Measurements from ENCODE around the gene CEP112.

DNA sequence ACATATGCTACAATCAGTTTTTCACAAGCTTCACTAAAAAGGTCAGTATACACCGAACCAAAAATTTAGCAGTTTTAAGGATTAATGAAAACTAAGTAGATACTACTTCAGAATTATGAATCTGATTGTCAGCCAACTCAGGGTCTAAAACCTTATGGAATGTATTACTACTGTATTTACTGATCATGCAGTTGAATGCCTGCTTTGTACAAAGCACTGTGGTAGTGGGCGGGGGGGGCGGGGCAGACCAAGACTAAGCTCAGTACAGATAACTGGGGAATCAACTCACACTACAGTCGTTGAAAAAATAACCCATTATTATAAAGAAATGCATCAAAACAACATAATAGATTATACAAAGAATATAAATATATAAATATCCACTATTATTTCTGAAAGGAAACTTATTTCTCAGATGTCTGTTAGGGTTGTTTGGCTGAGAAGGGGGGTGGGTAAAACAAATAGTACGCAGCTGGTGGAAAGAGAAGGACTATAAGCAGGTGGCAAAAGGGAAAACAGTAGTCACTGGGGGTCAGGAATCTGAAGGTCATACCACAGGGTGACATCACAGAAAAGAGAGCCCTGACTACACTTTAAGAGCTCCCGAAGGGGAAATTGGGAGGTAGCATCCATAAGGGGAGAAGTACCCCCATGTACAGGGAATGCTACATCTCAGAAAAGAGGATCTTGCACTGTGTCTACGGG, 521.1 kb downstream of the CEP112 start:
- TF ChIP-seq, protein P1, sequence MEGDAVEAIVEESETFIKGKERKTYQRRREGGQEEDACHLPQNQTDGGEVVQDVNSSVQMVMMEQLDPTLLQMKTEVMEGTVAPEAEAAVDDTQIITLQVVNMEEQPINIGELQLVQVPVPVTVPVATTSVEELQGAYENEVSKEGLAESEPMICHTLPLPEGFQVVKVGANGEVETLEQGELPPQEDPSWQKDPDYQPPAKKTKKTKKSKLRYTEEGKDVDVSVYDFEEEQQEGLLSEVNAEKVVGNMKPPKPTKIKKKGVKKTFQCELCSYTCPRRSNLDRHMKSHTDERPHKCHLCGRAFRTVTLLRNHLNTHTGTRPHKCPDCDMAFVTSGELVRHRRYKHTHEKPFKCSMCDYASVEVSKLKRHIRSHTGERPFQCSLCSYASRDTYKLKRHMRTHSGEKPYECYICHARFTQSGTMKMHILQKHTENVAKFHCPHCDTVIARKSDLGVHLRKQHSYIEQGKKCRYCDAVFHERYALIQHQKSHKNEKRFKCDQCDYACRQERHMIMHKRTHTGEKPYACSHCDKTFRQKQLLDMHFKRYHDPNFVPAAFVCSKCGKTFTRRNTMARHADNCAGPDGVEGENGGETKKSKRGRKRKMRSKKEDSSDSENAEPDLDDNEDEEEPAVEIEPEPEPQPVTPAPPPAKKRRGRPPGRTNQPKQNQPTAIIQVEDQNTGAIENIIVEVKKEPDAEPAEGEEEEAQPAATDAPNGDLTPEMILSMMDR (IDR thresholded peaks at IDR 0.05; ENCODE audit: control extremely low read depth in 1 of 3, insufficient read depth in 1 of 3, low read depth in 1 of 3, low read length in 3 of 3): no peak
- TF ChIP-seq RXRA (IDR thresholded peaks at IDR 0.05; ENCODE audit: insufficient read depth, low read depth, low read length) (no peak), CEBPB (IDR thresholded peaks at IDR 0.05; ENCODE audit: low read depth, low read length) (no peak), RFX5 (IDR thresholded peaks at IDR 0.05; ENCODE audit: borderline replicate concordance, low read depth, low read length) (no peak), EZH2 (IDR thresholded peaks at IDR 0.05; ENCODE audit: low read depth, low read length, severe bottlenecking) (no peak), SUZ12 (IDR thresholded peaks at IDR 0.05; ENCODE audit: low read length) (no peak), RAD21 (IDR thresholded peaks at IDR 0.05 in 1 of 2, conservative IDR thresholded peaks at IDR 0.05 in 1 of 2; ENCODE audit: low read depth in 2 of 2, low read length in 2 of 2) (no peak), SP1 (IDR thresholded peaks at IDR 0.05; ENCODE audit: low read depth, low read length) (no peak), EP300 (IDR thresholded peaks at IDR 0.05; ENCODE audit: borderline replicate concordance in 1 of 2, low read depth in 2 of 2, low read length in 2 of 2) (no peak), USF2 (IDR thresholded peaks at IDR 0.05; ENCODE audit: low read length) (no peak), POLR2A (IDR thresholded peaks at IDR 0.05; ENCODE audit: control extremely low read depth in 1 of 2, low read depth in 2 of 2, low read length in 2 of 2) (no peak), ATF3 (IDR thresholded peaks at IDR 0.05; ENCODE audit: insufficient read depth, low read depth, low read length) (no peak)
- TF ChIP-seq, protein P2, sequence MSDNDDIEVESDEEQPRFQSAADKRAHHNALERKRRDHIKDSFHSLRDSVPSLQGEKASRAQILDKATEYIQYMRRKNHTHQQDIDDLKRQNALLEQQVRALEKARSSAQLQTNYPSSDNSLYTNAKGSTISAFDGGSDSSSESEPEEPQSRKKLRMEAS (IDR thresholded peaks at IDR 0.05): no peak

Data from H1 (cell line).